Amygdala (tissue), 56 donors: ENCODE data around the gene PSKH1.
"Not testable (repeated sequence)": the region's sequence is repeated elsewhere in the genome, so short reads cannot be mapped to it uniquely, and the experiment has no call there.

Experiments
- DNase-seq, 56 donors: peaks; one replicate each; lab custom pipeline; 2025; lab: John Stamatoyannopoulos, UW

PSKH1 gene

DNA sequence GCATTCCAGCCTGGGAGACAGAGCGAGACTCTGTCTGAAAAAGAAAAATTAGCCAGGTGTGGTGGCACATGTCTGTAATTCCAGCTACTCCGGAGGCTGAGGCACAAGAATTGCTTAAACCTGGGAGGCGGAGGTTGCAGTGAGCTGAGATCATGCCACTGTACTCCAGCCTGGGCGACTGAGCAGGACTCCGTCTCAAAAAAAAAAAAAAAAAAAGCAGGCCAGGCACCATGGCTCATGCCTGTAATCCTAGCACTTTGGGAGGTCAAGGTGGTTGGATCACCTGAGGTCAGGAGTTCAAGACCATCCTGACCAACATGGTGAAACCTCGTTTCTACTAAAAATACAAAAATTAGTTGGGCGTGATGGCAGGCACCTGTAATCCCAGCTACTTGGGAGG lies 79.2 kb downstream of the PSKH1 start:
- DNase-seq, result not testable (repeated sequence)

DNA sequence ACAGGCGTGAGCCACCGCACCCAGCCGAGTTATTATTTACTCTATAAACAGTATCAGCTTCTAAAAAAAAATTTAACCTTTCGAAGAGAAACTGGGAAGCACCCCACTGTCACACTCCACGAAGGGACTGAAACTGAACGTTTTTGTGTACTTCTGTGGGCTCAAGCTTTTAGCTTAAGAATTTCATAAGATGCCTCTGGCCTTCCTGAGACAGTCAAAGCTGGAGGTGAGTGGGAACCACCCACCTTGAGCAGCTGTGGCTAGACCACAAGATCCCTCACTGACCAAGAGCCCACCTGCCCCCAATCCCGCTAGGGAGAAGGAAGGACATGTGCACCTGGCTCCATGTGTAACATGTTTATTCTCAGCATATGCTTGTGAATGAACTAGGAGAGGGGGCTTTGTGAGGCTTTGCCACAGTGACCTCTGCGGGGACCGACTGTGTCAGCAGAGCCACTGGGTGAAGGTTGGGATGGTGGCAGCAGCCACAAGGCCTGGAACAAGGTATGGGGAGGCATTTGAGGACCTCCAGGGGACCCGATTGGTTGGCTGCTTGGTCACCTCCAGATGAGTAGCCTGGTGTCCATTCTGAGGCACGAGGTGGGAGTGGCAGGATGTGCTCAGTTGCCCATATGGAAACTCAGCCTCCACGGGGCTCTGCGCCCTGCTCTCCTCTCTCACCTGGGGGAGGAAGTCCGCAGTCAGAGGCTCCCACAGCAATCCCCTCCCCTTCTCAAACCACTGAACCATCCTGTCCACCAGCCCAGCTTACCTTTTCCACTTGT lies 82.5 kb downstream of the PSKH1 start:
- no peak for DNase-seq

DNA sequence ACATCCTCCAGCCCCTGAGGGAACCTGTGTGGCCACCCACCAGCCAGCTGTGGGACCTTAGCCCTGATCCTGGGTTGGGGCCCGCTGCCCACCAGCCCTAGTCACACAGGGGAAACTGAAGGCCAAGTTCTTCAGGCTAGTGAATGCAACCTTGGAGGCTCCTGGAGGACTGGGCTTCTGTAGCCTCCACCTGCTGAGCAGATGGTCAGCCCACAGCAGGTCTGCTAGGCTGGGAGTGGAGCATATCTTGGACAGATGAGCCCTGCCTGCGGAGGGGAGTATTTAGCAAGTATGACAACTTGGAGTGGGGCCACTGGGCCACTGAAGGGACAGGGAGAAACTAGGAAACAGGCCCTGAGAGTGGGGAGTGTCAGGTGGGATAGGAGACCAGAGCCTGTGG lies 83.2 kb downstream of the PSKH1 start:
- no peak for DNase-seq

DNA sequence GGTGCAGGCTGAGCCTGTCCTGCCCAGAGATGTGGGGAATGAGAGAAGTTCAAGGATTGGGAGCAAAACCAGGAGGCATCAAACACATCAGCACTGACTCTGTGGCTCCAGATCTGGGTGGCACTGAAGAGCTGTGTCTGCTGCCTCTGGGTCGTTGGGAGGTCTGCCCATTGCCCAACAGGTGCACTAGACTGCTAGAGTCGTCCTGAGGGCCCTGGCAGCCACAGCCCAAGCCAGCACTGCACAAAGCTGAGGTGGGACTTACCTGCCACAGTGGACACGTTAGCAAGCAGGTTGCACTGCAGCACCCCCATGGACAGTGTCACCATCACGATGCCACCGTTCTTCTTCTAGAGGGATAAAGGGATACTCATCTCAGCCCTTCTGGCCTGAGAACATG lies 84.0 kb downstream of the PSKH1 start:
- DNase-seq, result no peak

DNA sequence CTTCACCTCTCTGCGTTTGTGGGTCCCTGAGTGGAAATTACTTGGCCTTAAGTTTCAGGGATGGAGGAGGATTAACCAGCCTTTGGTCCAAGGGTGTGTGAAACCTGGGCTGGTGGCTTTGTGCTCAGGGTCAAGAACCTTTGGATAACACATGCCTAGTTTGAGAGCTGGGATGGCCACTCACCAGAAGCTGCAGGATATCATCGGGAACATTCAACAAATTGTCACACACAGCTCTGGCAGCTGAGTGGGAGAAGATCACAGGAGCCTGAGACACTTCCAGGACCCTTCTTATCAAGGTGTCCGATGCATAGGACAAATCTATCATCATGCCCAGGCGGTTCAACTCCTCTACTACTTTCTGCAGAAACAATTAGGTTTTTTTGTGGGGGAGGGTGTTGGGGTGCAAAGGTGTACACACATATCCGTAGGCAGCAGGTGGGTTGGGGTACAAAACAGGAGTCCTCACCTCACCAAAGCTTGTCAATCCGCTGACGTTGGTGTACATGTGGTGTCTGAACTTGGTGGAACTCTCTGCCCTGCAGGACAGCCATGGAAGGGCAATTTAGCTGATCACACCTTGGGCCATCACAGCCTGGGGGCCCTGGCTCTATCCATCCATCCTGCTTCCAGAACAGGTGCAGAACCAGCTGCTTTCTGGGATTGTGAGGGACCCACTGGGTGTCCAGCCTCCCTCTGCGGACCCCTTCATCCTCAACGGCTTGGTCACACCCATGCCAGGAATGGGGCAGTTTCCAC lies 84.6 kb downstream of the PSKH1 start:
- no peak for DNase-seq
